Endothelial cell of umbilical vein (primary cell): ENCODE data around the gene CYP27A1. TPM values are rescaled to one million over a fixed set of nuclear protein-coding genes. Genes with fewer than 3 reads are reported as not detected.

Experiments used
- BruUV-seq: library from RNA; stranded (reverse); fragments of 400-500 nt; replicated peaks from 2 replicates; lab custom pipeline; 2021; lab: Mats Ljungman, UMichigan
- CTCF ChIA-PET: fragments of 300-600, 350-600 bp; sonication (Branson Sonifier 250); formaldehyde crosslinking; loops from one replicate; lab custom pipeline; 2021; ENCODE audit warnings: antibody characterized with exemption, inconsistent platforms; lab: Charles Lee
- POLR2A ChIA-PET: fragments of 300-600, 350-600 bp; sonication (Branson Sonifier 250); formaldehyde crosslinking; loops from one replicate; lab custom pipeline; 2021; ENCODE audit warnings: antibody characterized with exemption, inconsistent platforms; lab: Charles Lee
- DNase-seq: peaks from one replicate; pipeline ENCODE4 v3.0.0-alpha.2; 2011; ENCODE audit warnings: low read depth, low spot score
- FAIRE-seq: peaks from 2 replicates; lab custom pipeline; 2011; peaks lifted over from hg19 to GRCh38; lab: Jason Lieb, UNC
- H2AFZ ChIP-seq: 2 replicates; pipeline ENCODE4 v1.6.0; 2012; ENCODE audit warnings: low read depth, low read length, control low read depth, inconsistent platforms
- H3K27ac ChIP-seq: 2 replicates; pipeline ENCODE4 v1.5.1; 2011; ENCODE audit warnings: low read depth, mild to moderate bottlenecking, control low read depth, low read length, moderate library complexity; ENCODE audit not compliant: insufficient read depth
- H3K27me3 ChIP-seq, 2 experiments: 2 replicates each; pipeline versions ENCODE4 v1.6.0 to v1.6.1; 2011; ENCODE audit warnings: low read length in 2 of 2, mixed read lengths in 1 of 2; ENCODE audit not compliant: control insufficient read depth in 2 of 2, insufficient read depth in 2 of 2
- H3K36me3 ChIP-seq, 2 experiments: 2 replicates in 1 of 2; 3 replicates in 1 of 2; pipeline ENCODE4 v1.5.1; 2011; ENCODE audit warnings: low read length in 2 of 2, mild to moderate bottlenecking in 1 of 2, moderate library complexity in 1 of 2; ENCODE audit not compliant: control insufficient read depth in 2 of 2, insufficient read depth in 2 of 2; ENCODE audit errors: extremely low read depth in 1 of 2
- H3K4me1 ChIP-seq: 3 replicates; pipeline ENCODE4 v1.5.1; 2011; ENCODE audit warnings: mild to moderate bottlenecking, low read length; ENCODE audit not compliant: control insufficient read depth, insufficient read depth; ENCODE audit errors: extremely low read depth
- H3K4me2 ChIP-seq: 2 replicates; pipeline ENCODE4 v1.6.1; 2011; ENCODE audit warnings: low read length, control low read depth, mixed read lengths; ENCODE audit not compliant: insufficient read depth
- H3K4me3 ChIP-seq, 3 experiments: fragments of 200-600 bp in 1 of 3; sonication (generic), shearing (Covaris generic) in 1 of 3; replicated peaks in 1 of 3; 2 replicates each; pipeline ENCODE4 v1.5.1; 2011 to 2016; ENCODE audit warnings: control low read depth in 3 of 3, low read length in 3 of 3, mild to moderate bottlenecking in 2 of 3, inconsistent platforms in 1 of 3, low read depth in 1 of 3, moderate library complexity in 1 of 3; ENCODE audit not compliant: insufficient read depth in 1 of 3
- H3K79me2 ChIP-seq: 2 replicates; pipeline ENCODE4 v1.6.0; 2012; ENCODE audit warnings: low read length, inconsistent platforms; ENCODE audit not compliant: control insufficient read depth, insufficient read depth
- H3K9ac ChIP-seq: replicated peaks from 2 replicates; pipeline ENCODE3; 2011; ENCODE audit warnings: low read length, control low read depth; ENCODE audit not compliant: insufficient read depth; ENCODE audit errors: extremely low read depth
- H3K9me1 ChIP-seq: replicated peaks from 3 replicates; pipeline ENCODE4 v1.6.0; 2011; ENCODE audit warnings: mild to moderate bottlenecking, low read length; ENCODE audit not compliant: control insufficient read depth, insufficient read depth; ENCODE audit errors: extremely low read depth
- H3K9me3 ChIP-seq: replicated peaks from 2 replicates; pipeline ENCODE4 v1.5.1; 2012; ENCODE audit warnings: low read length, inconsistent platforms; ENCODE audit not compliant: control insufficient read depth, insufficient read depth
- H4K20me1 ChIP-seq: replicated peaks from 2 replicates; pipeline ENCODE3; 2011; ENCODE audit warnings: mild to moderate bottlenecking, low read length; ENCODE audit not compliant: control insufficient read depth, insufficient read depth; ENCODE audit errors: extremely low read depth
- EZH2 ChIP-seq: IDR thresholded peaks from 2 replicates; pipeline ENCODE4 v1.6.1; 2012; ENCODE audit warnings: borderline replicate concordance, low read depth, mild to moderate bottlenecking, moderate library complexity, low read length, inconsistent platforms; ENCODE audit not compliant: severe bottlenecking
- FOS ChIP-seq: IDR thresholded peaks from 2 replicates; pipeline ENCODE4 v1.6.1; 2011; ENCODE audit warnings: mild to moderate bottlenecking, low read length, moderate library complexity, borderline replicate concordance; ENCODE audit not compliant: insufficient read depth
- GATA2 ChIP-seq: IDR thresholded peaks from 2 replicates; pipeline ENCODE4 v1.7.0; 2011; ENCODE audit warnings: low read depth, mild to moderate bottlenecking, moderate library complexity, mixed read lengths, low read length; ENCODE audit not compliant: insufficient read length, insufficient read depth
- JUN ChIP-seq: IDR thresholded peaks from 2 replicates; pipeline ENCODE4 v1.6.1; 2011; ENCODE audit warnings: borderline replicate concordance, low read depth; ENCODE audit not compliant: insufficient read length, insufficient read depth
- MYC ChIP-seq: IDR thresholded peaks from one replicate; pipeline ENCODE4 v1.6.1; 2011; ENCODE audit warnings: mild to moderate bottlenecking, low read depth, low read length
- POLR2A ChIP-seq: IDR thresholded peaks from 2 replicates; pipeline ENCODE4 v1.6.1; 2012; ENCODE audit warnings: low read depth, mild to moderate bottlenecking, control low read depth, low read length
- POLR2AphosphoS5 ChIP-seq: IDR thresholded peaks from 2 replicates; pipeline ENCODE4 v1.6.1; 2012; ENCODE audit warnings: low read depth, mild to moderate bottlenecking, control low read depth, low read length, moderate library complexity; ENCODE audit not compliant: insufficient read depth
- dilution Hi-C: fragments of 300-500 bp; cut with MboI; formaldehyde crosslinking; loops from one replicate; pipeline ENCODE4 v1.15.0; 2019; ENCODE audit warnings: low sequenced_read_pairs; ENCODE audit not compliant: extremely low pct_ligation_motif_present
- intact Hi-C: fragments of 100-400 bp; cut with micrococcal nuclease; formaldehyde crosslinking; loops from one replicate; pipeline ENCODE4 v1.10.0; 2022
- polyA plus RNA-seq, 4 experiments: library from polyadenylated mRNA; depleted of rRNA in 3 of 4; stranded (reverse) in 3 of 4; unstranded in 1 of 4; fragments of >200 nt; gene quantifications; 2 replicates each; pipeline versions ENCODE4 v1.2.1 to v1.2.3, GENCODE V29; 2011 to 2012; ENCODE audit warnings: missing spikeins in 1 of 4
- total RNA-seq: library from RNA; stranded (reverse); gene quantifications from 2 replicates; pipeline ENCODE4 v1.2.3, GENCODE V29; 2021
- TF ChIP-seq, protein P1 (sequence below): IDR thresholded peaks from 2 replicates; pipeline ENCODE4 v1.6.1; 2011; ENCODE audit not compliant: insufficient read depth, insufficient read length
- TF ChIP-seq, protein P2 (sequence below), 2 donors: IDR thresholded peaks; 1 replicate in 1 of 2; 2 replicates in 1 of 2; pipeline ENCODE4 v1.5.1; 2011; ENCODE audit warnings: low read length in 2 of 2, mild to moderate bottlenecking in 2 of 2, moderate library complexity in 2 of 2, control low read depth in 1 of 2, inconsistent platforms in 1 of 2, low read depth in 1 of 2; ENCODE audit not compliant: insufficient read depth in 1 of 2; ENCODE audit errors: extremely low read depth in 1 of 2

Gene CYP27A1
- total and polyA plus RNA-seq, 2 donors (not counting 3 experiments of a cell fraction or from before 2014, with no cell fraction given): 15.1 to 34.9 TPM

DNA sequence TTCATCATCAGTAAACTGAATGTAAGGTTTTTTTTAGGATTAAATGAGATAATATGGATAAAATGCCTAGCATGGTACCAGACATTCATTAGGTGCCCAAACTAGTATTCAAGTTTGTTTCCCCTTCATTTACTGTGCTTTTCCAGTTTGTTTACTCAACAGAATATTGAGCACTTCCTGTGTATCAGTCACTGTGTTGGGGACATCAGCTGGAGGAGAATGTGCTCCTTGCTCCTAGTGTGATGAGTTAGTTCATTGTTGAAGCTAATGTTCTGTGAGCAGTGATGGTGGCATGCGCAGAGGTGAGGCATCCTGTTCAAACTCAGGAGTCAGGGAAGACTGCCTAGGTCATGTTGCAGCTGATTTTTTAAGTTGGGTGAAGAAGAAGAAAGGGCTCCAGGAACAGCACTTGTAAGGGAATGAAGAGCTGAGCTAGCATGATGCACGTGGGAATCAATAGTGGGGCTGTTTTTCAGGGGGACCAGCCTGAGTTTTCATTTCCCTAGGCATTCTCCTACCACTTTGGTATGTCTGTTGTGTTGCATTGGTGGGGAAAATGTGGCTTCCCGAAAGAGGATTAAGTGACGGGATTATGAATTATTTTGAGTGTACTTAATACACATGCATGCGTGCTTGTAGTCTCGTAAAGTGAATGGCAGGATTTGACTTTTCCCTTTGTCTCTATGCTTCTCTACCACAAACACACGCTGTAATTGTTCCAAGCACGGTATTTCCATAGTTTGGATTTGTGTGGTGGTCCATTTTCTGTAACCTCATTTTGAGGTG, 47.6 kb upstream of the CYP27A1 start:
- H3K36me3 ChIP-seq: peaks cover 6 to 12% of the 10 kb centered on the region in 2 experiments
- dilution Hi-C loops (no loop called here), intact Hi-C loops (no loop called here)
- BruUV-seq: no TSS peak
- POLR2A ChIA-PET: no interaction called here
- CTCF ChIA-PET: interaction anchor here (0.8 kb wide), 1 partner anchor 12 kb away, joined by 3 read pairs; no protein-coding TSS in a partner anchor
- peaks cover 16% of the 10 kb centered on the region for H3K4me1 ChIP-seq
- DNase-seq (no peak), FAIRE-seq (peak; percentile 33)
- no peaks in the 10 kb centered on the region for H3K9me1 ChIP-seq
- TF ChIP-seq POLR2AphosphoS5 (no peak), MYC (no peak), JUN (no peak), FOS (no peak), EZH2 (no peak), POLR2A (no peak), GATA2 (no peak)
- TF ChIP-seq, protein P1, sequence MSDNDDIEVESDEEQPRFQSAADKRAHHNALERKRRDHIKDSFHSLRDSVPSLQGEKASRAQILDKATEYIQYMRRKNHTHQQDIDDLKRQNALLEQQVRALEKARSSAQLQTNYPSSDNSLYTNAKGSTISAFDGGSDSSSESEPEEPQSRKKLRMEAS: no peak
- TF ChIP-seq, protein P2, sequence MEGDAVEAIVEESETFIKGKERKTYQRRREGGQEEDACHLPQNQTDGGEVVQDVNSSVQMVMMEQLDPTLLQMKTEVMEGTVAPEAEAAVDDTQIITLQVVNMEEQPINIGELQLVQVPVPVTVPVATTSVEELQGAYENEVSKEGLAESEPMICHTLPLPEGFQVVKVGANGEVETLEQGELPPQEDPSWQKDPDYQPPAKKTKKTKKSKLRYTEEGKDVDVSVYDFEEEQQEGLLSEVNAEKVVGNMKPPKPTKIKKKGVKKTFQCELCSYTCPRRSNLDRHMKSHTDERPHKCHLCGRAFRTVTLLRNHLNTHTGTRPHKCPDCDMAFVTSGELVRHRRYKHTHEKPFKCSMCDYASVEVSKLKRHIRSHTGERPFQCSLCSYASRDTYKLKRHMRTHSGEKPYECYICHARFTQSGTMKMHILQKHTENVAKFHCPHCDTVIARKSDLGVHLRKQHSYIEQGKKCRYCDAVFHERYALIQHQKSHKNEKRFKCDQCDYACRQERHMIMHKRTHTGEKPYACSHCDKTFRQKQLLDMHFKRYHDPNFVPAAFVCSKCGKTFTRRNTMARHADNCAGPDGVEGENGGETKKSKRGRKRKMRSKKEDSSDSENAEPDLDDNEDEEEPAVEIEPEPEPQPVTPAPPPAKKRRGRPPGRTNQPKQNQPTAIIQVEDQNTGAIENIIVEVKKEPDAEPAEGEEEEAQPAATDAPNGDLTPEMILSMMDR (IDR thresholded peaks at IDR 0.05; ENCODE audit: extremely low read depth in 1 of 2, insufficient read depth in 1 of 2, low read depth in 1 of 2, low read length in 2 of 2): no peak
- H3K27me3 ChIP-seq: no peaks in the 10 kb centered on the region
- no peaks in the 10 kb centered on the region for H3K9me3 ChIP-seq
- no peaks in the 10 kb centered on the region for H4K20me1 ChIP-seq
- H3K4me3 ChIP-seq: no peak overlapping the region
- H3K4me2 ChIP-seq: no peak overlapping the region
- H3K79me2 ChIP-seq: peaks cover 37% of the 10 kb centered on the region
- H3K9ac ChIP-seq: no peak overlapping the region
- no peak overlapping the region for H3K27ac ChIP-seq
- no peak overlapping the region for H2AFZ ChIP-seq
